ENCODE results near the gene UNC93A. TPM values are rescaled to one million over a fixed set of nuclear protein-coding genes. Genes with fewer than 3 reads are reported as not detected.
"Not testable (repeated sequence)": the region's sequence is repeated elsewhere in the genome, so short reads cannot be mapped to it uniquely, and the experiment has no call there.

Gene UNC93A
- total RNA-seq, 1 donor from 2014 or later, result not detected

DNA sequence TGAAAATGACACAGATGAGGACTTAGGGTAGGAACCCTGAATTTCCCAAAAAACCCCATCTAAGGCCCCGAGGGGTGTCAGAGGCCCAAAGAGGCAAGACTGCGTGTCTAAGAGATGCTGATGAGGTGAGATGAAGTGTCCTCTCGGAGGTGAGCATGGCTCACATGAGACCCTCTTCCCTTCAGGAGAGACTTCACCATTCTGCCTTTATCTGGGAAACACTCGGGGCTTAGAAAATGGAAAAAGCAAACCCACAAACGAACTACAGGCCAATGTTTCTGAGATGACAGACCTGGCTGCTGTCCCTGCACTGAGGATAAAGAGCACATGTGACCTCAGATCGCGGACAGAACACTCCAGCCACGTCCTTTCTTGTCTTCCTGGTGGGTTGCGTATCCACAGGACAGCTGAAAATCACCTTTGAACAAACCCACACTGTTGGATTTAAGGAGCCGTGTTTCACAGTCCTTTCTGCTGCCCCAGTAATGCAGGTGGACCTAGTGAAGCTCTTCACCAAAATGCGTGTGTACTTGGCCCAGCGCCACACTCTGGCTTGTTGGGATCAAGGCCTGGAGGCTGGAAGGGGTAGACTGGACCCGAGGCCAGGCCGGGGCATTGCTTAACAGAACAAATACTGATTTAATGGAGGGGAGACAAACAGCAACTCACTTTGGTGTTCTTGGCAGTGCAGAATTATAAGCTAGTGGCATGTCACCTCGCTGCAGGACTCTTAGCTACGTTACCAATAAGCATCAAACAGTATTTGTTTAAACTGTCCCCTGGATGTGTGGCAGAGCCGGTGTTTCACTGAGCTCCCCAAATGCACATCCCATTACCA lies 18.5 kb downstream of the UNC93A start:
- not testable (repeated sequence) for DNase-seq (ENCODE audit: low spot score)

DNA sequence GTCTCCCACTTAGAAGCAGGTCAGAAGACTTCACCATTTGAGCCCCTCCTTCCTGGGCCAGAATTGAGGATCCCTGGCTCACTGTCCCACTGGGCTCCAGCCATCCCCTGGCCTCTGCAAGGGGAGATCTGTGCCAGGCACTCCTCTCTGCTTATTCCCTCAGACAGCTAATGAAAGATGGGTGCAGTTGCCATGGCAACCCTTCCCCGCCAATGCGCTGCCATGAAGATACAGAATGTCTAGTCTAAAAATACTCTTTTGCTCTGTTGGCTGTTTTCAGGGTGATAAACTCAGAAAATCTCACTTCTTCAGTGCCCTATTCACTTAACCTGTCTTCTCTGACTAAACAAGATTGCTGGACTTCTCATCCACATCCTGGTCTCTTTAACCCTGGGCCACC lies 20.2 kb downstream of the UNC93A start:
- DNase-seq (ENCODE audit: low spot score), result no peak

DNA sequence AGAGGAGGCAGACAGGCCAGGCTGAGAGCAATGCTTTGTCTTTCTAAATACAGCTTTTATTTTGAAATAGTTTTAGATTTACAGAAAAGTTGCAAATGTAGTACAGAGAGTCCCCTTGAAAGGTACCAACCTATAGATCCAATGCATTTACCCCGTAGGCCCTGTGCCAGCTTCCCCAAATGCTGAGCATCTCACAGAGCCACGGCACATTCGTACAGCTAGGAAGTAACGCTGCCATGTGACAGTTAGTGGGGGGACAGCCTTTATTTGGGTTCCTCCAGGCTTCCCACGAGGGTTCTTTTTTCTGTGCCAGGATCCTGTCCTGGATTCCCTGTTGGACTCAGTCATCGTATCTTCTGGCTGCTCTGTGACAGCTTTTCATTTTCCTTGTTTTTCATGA lies 20.6 kb downstream of the UNC93A start:
- not testable (repeated sequence) for DNase-seq (ENCODE audit: low spot score)

DNA sequence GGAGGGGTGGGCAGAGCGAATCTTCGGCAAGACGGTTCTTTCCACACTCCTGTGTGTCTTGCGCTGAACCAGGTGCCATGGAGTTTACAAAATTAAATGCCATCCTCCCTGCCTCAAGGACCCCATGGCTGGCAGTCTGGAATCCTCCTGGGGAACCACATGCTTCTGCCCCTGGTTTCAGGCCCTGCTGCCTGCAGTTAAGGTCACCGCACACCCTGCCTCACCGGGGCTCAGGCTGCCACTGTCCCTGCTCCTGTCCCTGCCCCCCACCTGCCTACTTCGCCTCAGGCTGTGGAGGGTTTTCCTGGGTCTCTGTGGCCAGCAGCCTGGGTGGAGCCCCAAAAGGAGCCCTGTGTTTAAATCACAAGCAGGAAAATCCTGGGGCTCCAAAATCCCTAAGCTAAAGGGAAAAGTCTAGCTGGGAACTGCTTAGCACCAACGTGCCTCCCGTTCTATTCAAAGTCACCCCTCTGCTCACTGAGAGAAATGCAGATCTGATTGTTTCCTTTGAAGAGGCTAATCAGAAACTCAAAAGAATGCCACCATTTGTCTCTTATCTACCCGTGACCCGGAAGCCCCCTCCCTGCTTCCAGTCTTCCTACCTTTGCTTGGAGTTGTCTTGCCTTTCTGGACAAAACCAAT lies 23.2 kb downstream of the UNC93A start:
- DNase-seq (ENCODE audit: low spot score), result peak; percentile 64

DNA sequence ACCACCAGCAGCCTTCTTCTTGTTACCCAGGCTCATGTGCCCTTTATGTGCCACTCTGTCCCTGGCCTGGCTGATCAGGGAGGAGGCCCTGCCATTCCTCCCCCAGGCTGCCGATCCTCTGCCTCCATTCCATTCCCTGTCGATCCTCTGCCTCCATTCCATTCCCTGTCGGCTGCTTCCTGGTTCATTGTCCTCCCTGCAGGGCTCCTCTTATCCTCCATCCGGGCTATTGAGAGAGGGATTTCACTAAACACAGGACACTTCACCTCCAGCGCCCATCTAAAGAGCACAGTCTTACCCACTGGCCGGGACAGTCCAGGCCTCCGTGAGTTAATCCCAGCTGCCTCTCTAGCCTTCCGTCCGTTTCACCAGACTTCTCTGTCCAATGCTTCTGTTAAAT lies 26.1 kb downstream of the UNC93A start:
- DNase-seq (ENCODE audit: low spot score), result no peak

DNA sequence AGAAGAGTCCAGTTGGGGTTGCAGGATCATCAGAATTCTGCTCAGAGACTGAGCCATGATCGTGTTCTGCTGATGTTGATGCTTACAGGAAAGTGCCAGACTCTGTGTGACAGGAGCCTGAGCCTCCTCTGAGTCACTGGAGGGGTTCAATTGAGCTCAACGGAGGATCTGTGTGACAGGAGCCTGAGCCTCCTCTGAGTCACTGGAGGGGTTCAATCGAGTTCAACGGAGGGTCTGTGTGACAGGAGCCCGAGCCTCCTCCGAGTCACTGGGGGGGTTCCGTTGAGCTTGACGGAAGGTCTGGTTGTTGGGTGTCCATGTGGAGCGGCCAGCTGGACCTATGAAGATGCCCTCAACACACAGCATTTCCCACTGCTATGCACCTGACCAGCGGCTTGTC lies 27.2 kb downstream of the UNC93A start:
- DNase-seq (ENCODE audit: low spot score), result not testable (repeated sequence)

DNA sequence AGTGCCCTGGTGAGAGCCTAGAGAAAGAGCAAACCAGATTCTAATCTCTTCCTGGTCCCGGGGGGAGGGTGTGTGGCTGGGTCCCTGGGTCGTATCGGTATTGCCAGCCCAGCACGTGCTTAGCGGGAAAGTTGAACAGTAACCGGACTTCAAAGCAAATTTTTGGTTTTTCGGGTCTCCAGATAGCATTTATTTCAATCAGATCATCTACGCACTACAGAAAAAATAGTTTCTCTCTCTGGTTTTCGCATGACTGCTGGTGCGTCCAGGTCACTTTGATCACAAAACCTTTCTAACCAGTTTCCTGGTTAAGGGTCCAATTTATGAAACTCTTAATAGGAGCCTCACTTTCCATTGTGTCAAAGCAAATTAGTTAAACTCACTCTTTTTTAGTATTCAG lies 27.7 kb downstream of the UNC93A start:
- DNase-seq (ENCODE audit: low spot score), result not testable (repeated sequence)

DNA sequence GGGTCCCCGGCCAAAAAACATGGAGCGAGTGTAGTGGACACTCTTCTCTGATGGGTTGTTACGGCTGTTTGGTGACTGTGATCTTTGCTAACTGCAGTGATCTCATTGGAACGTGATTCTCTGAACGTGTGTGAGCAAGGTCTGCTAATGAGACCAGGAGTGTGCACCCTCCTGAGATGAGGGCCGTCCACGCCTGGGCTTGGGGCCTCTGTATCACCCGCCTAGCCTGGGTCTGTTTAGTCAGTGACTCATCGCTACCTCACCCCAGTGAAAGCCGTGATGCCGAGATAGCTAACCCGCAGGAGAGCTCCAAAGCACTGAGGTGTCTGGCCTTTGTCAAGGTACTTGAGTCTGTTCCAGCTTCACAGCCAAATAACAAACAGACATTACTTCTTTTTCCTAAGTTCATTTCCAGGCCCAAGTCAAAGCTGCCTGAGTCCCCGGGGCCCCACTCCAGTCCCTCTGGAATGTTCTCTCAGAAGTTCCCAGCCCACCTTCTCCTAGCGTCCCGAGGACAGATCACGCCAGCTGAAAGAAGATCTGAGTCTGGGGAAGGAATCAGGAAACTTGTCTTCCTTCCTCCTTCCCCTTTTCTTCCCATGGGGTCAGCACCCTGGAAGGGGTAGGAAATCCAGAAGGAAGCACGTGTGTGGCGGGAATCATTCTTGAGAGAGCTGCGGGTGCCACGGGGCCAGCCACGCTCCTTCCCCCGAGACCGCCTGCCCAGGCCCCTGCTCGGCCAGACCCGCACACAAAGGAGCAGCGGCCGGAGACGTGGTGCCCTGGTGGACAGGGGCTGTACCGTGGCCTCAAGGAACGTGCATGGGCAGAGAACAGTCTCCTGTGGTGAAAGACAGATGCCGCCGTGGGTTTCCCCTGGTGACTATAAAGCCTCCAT lies 29.0 kb downstream of the UNC93A start:
- DNase-seq (ENCODE audit: low spot score), result not testable (repeated sequence)

DNA sequence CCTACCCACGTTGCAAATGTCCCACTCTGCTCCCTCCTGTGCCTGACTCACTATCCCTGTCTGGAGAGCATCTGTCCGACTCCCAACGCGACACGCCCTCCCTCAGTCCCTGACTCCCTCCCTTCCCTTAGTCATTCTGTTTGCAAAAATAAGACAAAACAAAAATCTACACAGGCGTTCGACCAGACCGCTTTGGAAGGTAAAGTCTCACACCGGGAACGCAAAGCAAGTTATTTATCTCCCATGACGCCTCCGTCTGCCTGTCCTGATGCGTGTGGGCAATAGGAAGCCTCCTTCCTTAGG lies 29.6 kb downstream of the UNC93A start:
- DNase-seq (ENCODE audit: low spot score), result peak; percentile 2

DNA sequence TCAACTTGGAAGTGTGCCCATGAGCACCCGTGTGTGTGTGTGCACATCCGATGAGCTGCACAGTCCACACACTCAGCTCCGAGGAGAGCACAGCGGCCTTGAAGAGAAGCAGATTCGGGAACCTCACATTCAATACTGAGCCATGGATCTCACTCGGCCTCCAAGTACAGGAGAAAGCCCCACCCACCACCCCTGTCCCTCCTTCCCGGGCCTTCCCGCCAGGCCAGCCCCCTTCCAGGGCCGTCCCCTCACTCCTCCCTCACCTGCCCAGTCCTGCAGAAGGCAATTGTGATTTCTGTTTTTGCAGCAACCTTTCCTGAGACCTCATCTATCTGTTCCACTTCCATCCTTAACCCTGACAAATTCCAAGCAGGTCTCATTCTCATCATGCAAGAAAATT lies 30.1 kb downstream of the UNC93A start:
- DNase-seq (ENCODE audit: low spot score), result peak; percentile 3

DNA sequence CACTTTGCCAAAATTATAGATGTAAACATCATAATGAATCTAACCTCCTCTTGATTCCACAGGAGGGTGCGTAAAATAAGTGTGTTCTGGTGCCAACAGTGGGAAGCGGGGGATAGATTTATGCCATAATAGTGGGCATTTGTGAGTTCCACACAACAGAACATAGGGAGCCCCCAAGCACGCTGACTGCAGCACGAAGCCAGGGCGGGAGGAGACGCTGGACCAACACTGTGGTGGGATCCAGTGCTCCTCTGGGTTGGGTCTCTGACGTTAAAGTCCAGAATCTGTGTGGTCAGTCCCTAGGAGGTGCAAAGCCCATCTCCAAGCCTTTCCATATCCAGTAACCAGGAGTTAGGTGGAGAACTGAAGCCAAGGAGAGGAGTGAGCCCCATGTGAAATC lies 32.0 kb downstream of the UNC93A start:
- DNase-seq (ENCODE audit: low spot score), result peak; percentile 73

DNA sequence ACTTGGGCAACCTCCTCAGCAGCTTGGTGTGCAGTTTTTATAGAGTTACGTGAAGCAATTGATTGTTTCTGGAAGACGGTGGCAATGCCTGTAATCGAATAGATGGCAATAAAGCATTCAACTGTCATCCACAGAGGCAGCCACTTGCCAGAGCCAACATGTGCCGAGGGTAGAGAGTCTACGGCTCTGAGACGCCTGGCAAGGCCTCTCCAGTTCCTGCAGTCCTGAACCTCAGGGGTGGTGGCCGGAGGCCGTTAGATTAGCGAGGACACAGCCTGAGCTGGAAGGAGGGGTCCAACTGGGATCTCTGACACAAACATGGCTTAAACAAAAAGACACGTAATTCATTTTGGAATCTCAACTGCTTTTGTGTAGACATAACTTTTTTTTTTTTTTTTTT lies 33.0 kb downstream of the UNC93A start:
- DNase-seq (ENCODE audit: low spot score), result no peak

DNA sequence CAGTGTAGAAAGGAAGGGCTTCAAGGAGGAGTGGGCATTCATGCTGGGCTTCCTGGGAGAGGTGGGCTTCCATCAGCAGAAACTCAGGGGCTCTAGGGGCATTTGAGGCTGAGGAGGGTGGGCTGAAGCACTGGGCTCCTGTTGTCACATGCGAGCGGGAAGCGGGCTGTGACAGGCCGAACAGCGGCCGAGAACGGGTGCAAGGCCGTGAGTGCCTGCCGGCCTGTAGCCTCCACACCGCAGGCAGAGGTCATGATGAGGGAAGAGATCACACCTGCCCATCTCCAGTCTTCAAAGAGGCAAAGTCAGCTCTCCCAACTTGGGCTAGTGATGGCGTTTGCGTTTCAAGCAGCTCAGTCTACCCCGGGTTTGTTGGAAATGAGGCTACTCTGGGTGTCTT lies 34.7 kb downstream of the UNC93A start:
- peak; percentile 57 for DNase-seq (ENCODE audit: low spot score)

DNA sequence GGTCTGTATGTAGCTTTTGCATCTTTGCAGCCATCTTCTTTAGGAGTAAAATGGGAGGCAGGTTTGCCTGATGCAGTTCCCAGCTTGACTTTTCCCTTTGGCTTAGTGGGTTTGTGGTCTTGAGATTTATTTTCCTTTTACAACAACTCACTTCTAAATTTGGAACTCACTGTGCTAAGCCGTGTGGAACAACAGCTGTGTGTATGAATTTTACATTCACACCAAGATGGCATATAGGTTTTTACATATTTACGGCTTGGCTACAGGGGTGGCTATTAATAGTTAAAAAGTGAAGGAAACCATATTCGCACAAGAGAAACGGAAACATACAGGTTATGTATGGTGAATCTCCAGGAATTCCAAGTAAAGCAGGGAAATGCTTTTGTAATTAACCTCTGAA lies 36.3 kb downstream of the UNC93A start:
- DNase-seq (ENCODE audit: low spot score), result no peak

DNA sequence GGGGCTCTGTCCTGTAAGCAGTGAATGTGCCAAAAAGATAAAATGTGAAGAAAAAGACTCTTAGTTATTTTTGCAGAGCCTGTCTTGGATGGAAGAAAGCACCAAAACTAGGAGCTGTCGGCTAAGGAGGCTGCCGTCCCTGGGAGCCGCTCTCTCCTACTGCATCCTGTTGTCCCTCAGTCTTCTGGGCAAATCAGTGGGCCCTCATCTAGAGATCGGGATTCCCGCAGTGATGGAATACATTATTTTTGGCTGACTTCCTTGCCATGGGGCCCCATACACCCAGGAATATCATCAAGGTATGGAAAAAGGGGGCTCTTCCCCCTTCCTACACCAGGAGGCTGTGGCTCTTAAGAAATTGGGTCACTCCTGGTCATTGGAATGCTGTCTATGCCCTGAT lies 37.0 kb downstream of the UNC93A start:
- no peak for DNase-seq (ENCODE audit: low spot score)

DNA sequence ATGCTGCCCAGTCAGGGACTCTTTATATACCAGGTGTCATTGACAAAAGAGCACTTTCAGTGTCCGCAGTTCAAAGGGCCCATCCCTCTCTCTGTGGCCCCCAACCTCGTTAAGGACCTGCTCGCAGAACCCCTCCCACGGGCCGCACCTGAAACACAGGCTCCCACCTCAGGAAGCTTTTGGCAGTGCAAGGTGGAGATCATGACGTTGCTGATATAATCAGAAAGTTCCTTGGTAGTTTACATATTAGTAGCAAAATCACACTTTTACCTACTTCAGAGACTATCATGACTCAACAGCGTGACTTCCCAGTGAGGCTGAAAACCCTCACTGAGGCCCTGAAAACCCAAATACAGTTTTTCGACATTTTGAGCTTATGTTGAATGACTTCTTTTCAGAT lies 37.9 kb downstream of the UNC93A start:
- no peak for DNase-seq (ENCODE audit: low spot score)

DNA sequence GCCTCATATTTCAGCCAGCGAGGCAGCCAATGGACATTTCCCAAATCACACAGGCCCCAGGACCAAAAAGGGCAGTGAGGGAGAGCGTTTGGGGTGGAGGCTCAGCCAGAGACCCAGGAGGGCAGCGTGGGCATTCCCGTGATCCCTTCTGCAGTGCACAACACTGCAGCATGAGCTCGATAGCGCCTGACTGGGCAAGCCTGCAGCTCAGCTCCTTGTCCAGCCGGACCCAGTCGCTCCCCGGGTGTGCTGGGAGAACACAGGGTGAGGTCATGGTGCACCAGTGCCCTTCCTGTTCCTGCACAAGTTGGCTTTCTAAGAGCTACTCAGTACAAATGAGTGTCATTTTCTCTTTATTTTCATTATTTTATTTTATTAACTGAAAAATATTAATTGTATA lies 39.6 kb downstream of the UNC93A start:
- DNase-seq (ENCODE audit: low spot score), result no peak

DNA sequence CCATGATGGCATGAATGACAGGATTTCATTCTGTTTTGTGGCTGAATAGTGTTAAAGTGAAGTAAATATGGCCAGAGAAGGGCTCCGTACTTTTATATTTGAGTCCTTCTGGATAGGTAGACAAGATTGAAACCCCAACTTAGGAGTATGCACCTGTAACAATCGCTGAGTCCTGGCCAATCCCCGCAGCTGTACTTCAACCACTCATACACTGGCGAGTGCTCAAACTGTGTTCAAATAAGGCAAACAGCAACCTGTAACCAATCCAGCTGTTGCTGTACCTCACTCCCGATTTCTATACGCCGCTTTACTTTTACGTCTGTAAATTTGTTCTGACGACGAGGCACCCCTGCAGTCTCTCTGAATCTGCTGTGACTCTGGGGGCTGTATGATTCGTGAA lies 40.5 kb downstream of the UNC93A start:
- DNase-seq (ENCODE audit: low spot score), result no peak

DNA sequence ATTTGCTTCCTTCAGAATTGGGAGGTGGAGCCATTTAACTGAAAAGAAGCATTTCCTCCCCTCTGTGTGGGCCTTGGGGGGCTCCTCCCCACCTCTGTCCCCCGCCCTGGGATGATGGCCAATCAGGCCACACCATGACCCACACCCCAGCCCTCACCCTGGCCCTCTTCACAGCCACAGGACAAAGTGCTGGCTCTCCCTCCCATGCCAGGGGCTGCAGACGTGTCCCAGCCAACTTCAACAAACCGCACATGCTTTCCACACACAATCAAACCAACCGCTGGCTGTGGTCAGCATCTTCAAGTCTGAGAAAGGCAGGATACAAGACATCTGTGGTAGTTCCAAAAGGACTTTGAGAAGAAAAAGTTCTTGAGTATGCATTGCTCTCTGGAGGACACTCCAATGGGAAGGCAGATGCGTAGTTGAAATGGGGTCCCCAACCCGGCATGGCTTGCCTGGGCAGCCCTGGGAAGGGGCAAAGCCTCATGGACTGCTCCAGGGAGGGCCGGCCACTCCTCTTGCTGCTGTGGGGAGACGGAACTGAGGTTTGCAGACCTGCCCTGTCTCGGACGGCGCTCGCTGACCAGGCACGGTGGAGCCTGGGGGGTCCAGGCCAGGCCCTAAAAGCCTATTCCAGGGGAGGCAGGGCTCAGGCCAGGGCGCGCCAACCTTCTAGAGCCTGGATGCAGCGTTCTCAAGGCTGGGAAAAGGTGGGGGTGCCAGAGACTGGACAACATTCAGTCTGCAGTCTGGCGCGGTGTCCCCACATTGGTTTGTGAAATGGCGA lies 45.9 kb downstream of the UNC93A start:
- no peak for DNase-seq (ENCODE audit: low spot score)

DNA sequence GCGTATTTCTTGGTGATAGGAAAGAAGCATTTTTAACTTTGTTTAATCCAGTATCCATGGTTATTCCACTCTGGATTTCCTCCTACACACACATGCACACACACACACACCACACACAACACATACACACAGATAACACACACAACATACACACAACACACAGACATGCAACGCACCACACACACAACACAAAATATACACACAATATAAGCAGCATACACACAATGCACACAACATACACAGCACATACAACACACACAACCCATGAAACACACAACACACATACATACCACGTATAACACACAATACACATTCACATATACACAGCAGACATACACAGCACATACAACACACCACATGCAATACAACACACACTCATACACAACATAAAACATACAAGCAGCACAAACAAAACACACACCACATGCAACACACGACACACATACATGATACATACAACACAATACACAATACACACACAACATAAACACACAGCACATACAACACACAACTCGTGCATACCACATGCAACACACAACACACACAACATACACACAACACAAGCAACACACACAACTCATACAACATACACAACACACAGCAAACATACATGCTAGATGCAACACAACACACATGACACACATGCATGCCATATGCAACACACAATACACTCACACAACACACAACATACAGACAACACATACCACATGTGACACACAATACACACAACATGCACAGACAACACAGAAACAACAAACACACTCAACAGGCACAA lies 46.7 kb downstream of the UNC93A start:
- DNase-seq (ENCODE audit: low spot score), result no peak

Data from mesenteric fat pad (tissue), 1 donor.